IMR-90 (cell line): Measurements from ENCODE around the gene RAB9A.

Experiments
- BHLHE40 ChIP-seq: fragments of 150-350 bp; IDR thresholded peaks from 2 replicates; pipeline ENCODE4 v1.6.1; 2016; ENCODE audit warnings: mild to moderate bottlenecking, low read depth, low read length
- CEBPB ChIP-seq: IDR thresholded peaks from 2 replicates; pipeline ENCODE4 v1.6.1; 2012; ENCODE audit warnings: low read depth, low read length, improper control_type of control experiment
- CHD1 ChIP-seq: IDR thresholded peaks from 2 replicates; pipeline ENCODE4 v1.6.1; 2012; ENCODE audit warnings: low read depth, low read length, improper control_type of control experiment
- CTCF ChIP-seq: conservative IDR thresholded peaks from 2 replicates; pipeline ENCODE4 v1.5.1; 2012; ENCODE audit warnings: mild to moderate bottlenecking, low read depth, low read length, improper control_type of control experiment
- ELK1 ChIP-seq: fragments of 150-350 bp; IDR thresholded peaks from 2 replicates; pipeline ENCODE4 v1.6.1; 2016; ENCODE audit warnings: low read depth, mild to moderate bottlenecking, low read length, moderate library complexity, borderline replicate concordance
- FOS ChIP-seq: fragments of 150-350 bp; IDR thresholded peaks from 2 replicates; pipeline ENCODE4 v1.6.1; 2016; ENCODE audit warnings: low read depth, low read length
- MAZ ChIP-seq: IDR thresholded peaks from 2 replicates; pipeline ENCODE4 v1.6.1; 2012; ENCODE audit warnings: low read depth, mild to moderate bottlenecking, low read length, improper control_type of control experiment, moderate library complexity, borderline replicate concordance
- MXI1 ChIP-seq: IDR thresholded peaks from 2 replicates; pipeline ENCODE4 v1.6.1; 2012; ENCODE audit warnings: low read depth, mild to moderate bottlenecking, low read length, moderate library complexity, borderline replicate concordance
- POLR2A ChIP-seq: IDR thresholded peaks from 2 replicates; pipeline ENCODE4 v1.6.1; 2012; ENCODE audit warnings: mild to moderate bottlenecking, low read depth, low read length
- RCOR1 ChIP-seq: IDR thresholded peaks from 2 replicates; pipeline ENCODE4 v1.6.1; 2012; ENCODE audit warnings: mild to moderate bottlenecking, low read length, improper control_type of control experiment; ENCODE audit not compliant: insufficient replicate concordance
- RFX5 ChIP-seq: IDR thresholded peaks from 2 replicates; pipeline ENCODE4 v1.8.0; 2012; ENCODE audit warnings: low read depth, mild to moderate bottlenecking, low read length, moderate library complexity
- SMC3 ChIP-seq: fragments of 150-350 bp; IDR thresholded peaks from 2 replicates; pipeline ENCODE4 v1.6.1; 2016; ENCODE audit warnings: low read depth, mild to moderate bottlenecking, antibody characterized with exemption, low read length, moderate library complexity

- TF ChIP-seq CTCF (no peak), POLR2A (no peak), RFX5 (no peak), MAZ (no peak), MXI1 (no peak), CEBPB (no peak), SMC3 (no peak), CHD1 (no peak), ELK1 (no peak), RCOR1 (no peak), BHLHE40 (no peak), FOS (no peak)
Observed at GRCh38 chrX:13692771-13693231, 3.9 kb downstream of the RAB9A start.
